ENCODE results near the gene SMG9.

Gene SMG9

GRCh38 chr19:43739439-43740235 is 15.1 kb downstream of the SMG9 start:
- Histone ChIP-seq H3K4me2 (ENCODE audit: low read depth, low read length) (no peak overlapping the region), H3K4me1 (ENCODE audit: low read length) (no peaks in the 10 kb centered on the region), H3K36me3 (replicated peaks; ENCODE audit: insufficient read depth, low read length) (0 out of 2 replicates have a peak, but pooled peaks cover under 1% of the 10 kb centered on the region), H4K20me1 (ENCODE audit: insufficient read depth, low read length) (no peaks in the 10 kb centered on the region), H3K27ac (ENCODE audit: low read length) (no peak overlapping the region), H3K79me2 (ENCODE audit: low read length) (no peaks in the 10 kb centered on the region), H3K9me2 (replicated peaks; ENCODE audit: insufficient read depth, low read length) (no peaks in the 10 kb centered on the region), H2AFZ (ENCODE audit: low read length) (no peak overlapping the region), H3F3A (ENCODE audit: insufficient read depth, low read length) (no peaks in the 10 kb centered on the region), H3K27me3 (replicated peaks; ENCODE audit: insufficient read depth, low read length) (no peaks in the 10 kb centered on the region), H3K9me3 (replicated peaks; ENCODE audit: insufficient read depth, low read length) (no peaks in the 10 kb centered on the region), H3K9ac (ENCODE audit: low read length) (no peak overlapping the region), H3K4me3 (ENCODE audit: low read length) (no peak overlapping the region)
- TF ChIP-seq EZH2 (optimal IDR thresholded peaks at IDR 0.05; ENCODE audit: low read depth, low read length), result no peak
- TF ChIP-seq CTCF (IDR thresholded peaks at IDR 0.05; ENCODE audit: low read length), result no peak
- no peak for TF ChIP-seq EZH2phosphoT487 (IDR thresholded peaks at IDR 0.05; ENCODE audit: low read length)
- no peak for DNase-seq

DNA sequence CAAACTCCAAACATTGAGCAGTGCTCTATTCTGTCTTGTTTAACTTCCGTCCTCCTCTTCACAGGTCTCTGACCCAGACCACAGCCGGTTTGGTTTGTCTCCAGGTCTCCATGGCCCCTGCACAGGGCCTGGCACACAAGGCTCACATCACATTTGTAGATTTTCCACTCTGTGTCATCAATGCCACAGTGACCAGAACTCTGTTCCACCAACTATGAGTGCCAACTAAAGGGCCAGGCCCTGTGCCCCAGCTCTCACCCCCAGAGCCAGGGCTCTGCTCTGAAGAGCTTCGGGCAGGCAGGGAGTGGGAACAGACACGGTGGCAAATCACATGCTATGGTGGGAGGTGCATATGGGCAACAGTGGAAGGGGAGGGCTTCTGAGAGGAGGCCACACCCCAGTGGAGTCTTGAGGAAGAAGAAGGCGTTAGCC is 16.0 kb downstream of the SMG9 start:
- TF ChIP-seq EZH2phosphoT487 (IDR thresholded peaks at IDR 0.05; ENCODE audit: low read length) (no peak), EZH2 (optimal IDR thresholded peaks at IDR 0.05; ENCODE audit: low read depth, low read length) (no peak), CTCF (IDR thresholded peaks at IDR 0.05; ENCODE audit: low read length) (no peak)
- DNase-seq, result no peak
- H3K27ac ChIP-seq (ENCODE audit: low read length), result no peak overlapping the region
- no peak overlapping the region for H2AFZ ChIP-seq (ENCODE audit: low read length)
- H3K9me2 ChIP-seq (replicated peaks; ENCODE audit: insufficient read depth, low read length), result no peaks in the 10 kb centered on the region
- H3K9me3 ChIP-seq (replicated peaks; ENCODE audit: insufficient read depth, low read length), result no peaks in the 10 kb centered on the region
- no peaks in the 10 kb centered on the region for H3K27me3 ChIP-seq (replicated peaks; ENCODE audit: insufficient read depth, low read length)
- H3F3A ChIP-seq (ENCODE audit: insufficient read depth, low read length), result no peaks in the 10 kb centered on the region
- H3K4me2 ChIP-seq (ENCODE audit: low read depth, low read length), result no peak overlapping the region
- H3K9ac ChIP-seq (ENCODE audit: low read length), result no peak overlapping the region
- no peaks in the 10 kb centered on the region for H3K4me1 ChIP-seq (ENCODE audit: low read length)
- no peak overlapping the region for H3K4me3 ChIP-seq (ENCODE audit: low read length)
- H4K20me1 ChIP-seq (ENCODE audit: insufficient read depth, low read length), result no peaks in the 10 kb centered on the region
- H3K79me2 ChIP-seq (ENCODE audit: low read length), result no peaks in the 10 kb centered on the region
- H3K36me3 ChIP-seq (replicated peaks; ENCODE audit: insufficient read depth, low read length), result no peaks in the 10 kb centered on the region

- Histone ChIP-seq H3K36me3 (replicated peaks; ENCODE audit: insufficient read depth, low read length) (no peaks in the 10 kb centered on the region; the same call in none of the 2 replicates), H3K79me2 (ENCODE audit: low read length) (no peaks in the 10 kb centered on the region), H3F3A (ENCODE audit: insufficient read depth, low read length) (no peaks in the 10 kb centered on the region), H3K4me1 (ENCODE audit: low read length) (no peaks in the 10 kb centered on the region), H3K9ac (ENCODE audit: low read length) (no peak overlapping the region), H3K4me3 (ENCODE audit: low read length) (no peak overlapping the region), H3K27me3 (replicated peaks; ENCODE audit: insufficient read depth, low read length) (no peaks in the 10 kb centered on the region), H3K9me3 (replicated peaks; ENCODE audit: insufficient read depth, low read length) (no peaks in the 10 kb centered on the region), H3K9me2 (replicated peaks; ENCODE audit: insufficient read depth, low read length) (no peaks in the 10 kb centered on the region), H3K27ac (ENCODE audit: low read length) (no peak overlapping the region), H4K20me1 (ENCODE audit: insufficient read depth, low read length) (no peaks in the 10 kb centered on the region), H3K4me2 (ENCODE audit: low read depth, low read length) (no peak overlapping the region), H2AFZ (ENCODE audit: low read length) (no peak overlapping the region)
- TF ChIP-seq EZH2 (optimal IDR thresholded peaks at IDR 0.05; ENCODE audit: low read depth, low read length) (no peak), EZH2phosphoT487 (IDR thresholded peaks at IDR 0.05; ENCODE audit: low read length) (no peak), CTCF (IDR thresholded peaks at IDR 0.05; ENCODE audit: low read length) (no peak)
- DNase-seq, result no peak
These were observed 18.8 kb downstream of the SMG9 start for GRCh38 chr19:43735957-43736356.

Data from MM.1S (cell line).